IPS-18c (cell line): ENCODE measurements around the gene MEPCE.
"Not testable (repeated sequence)": the region's sequence is repeated elsewhere in the genome, so short reads cannot be mapped to it uniquely, and the experiment has no call there.

ENCODE experiments used
- H3K4me3 ChIP-seq: 2 replicates; pipeline ENCODE4 v1.7.0; 2013; ENCODE audit warnings: low read depth, mild to moderate bottlenecking, low read length, moderate library complexity; ENCODE audit not compliant: insufficient read depth
- H3K9me3 ChIP-seq: one replicate; pipeline ENCODE4 v1.6.1; 2013; ENCODE audit warnings: mild to moderate bottlenecking, low read length, moderate library complexity; ENCODE audit not compliant: control insufficient read depth, insufficient read depth

The MEPCE gene, protein sequence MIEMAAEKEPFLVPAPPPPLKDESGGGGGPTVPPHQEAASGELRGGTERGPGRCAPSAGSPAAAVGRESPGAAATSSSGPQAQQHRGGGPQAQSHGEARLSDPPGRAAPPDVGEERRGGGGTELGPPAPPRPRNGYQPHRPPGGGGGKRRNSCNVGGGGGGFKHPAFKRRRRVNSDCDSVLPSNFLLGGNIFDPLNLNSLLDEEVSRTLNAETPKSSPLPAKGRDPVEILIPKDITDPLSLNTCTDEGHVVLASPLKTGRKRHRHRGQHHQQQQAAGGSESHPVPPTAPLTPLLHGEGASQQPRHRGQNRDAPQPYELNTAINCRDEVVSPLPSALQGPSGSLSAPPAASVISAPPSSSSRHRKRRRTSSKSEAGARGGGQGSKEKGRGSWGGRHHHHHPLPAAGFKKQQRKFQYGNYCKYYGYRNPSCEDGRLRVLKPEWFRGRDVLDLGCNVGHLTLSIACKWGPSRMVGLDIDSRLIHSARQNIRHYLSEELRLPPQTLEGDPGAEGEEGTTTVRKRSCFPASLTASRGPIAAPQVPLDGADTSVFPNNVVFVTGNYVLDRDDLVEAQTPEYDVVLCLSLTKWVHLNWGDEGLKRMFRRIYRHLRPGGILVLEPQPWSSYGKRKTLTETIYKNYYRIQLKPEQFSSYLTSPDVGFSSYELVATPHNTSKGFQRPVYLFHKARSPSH

DNA sequence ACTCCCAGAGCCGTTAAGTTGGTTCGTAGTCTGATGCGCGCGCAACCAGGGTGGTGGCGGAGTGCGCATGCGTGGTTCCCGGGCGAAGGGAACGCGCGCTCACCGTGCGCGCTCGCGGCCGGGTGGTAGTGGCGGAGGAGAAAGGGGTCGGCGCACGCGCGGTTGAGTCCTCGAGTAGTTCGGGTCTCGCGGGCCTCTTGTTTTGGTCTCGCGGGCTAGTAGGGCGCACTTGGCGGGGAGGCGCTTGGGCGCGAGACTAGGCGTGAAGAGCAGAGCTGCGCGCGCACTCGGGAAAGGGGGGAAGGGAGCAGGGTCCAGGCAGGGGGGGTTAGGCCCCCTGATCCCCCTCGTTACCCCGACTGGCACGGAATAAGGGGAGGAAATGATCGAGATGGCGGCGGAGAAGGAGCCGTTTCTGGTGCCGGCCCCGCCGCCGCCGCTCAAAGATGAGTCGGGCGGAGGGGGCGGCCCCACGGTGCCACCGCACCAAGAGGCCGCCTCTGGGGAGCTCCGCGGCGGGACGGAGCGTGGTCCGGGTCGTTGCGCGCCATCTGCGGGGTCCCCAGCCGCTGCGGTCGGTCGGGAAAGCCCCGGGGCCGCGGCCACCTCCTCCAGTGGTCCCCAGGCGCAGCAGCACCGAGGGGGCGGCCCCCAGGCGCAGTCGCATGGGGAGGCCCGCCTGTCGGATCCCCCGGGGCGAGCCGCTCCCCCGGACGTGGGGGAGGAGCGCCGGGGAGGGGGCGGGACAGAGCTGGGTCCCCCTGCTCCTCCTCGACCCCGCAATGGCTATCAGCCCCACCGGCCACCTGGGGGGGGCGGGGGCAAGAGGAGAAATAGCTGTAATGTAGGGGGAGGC lies at the start of gene MEPCE:
MEPCE (plus strand) TSS at position 195 of the 856 bp plus-strand sequence; CDS start at position 383, 188 bp downstream.
- Histone ChIP-seq H3K4me3 (peak within 1 kb of the TSS; percentile 71), H3K9me3 (peaks cover 5% of the 10 kb centered on the region)

DNA sequence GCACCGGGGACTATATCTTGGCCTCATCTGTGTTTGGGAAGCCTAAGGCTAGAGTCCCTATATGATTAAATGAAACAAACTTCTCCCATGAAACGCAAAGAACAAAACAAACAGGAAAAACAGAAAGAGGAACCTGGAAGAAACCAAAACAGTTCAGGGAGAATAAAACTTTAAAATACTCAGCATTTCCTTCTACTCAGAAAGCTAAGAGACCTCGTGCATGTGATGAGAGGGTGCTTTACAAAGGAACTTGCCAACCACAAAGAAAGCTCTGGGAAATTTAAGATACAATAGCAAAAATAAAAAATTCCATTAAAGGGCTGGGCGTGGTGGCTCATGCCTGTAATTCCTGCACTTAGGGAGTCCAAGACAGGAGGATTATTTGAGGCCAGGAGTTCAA lies 49.4 kb upstream of the MEPCE start:
- Histone ChIP-seq H3K9me3 (peaks cover 2% of the 10 kb centered on the region), H3K4me3 (no peak overlapping the region)

DNA sequence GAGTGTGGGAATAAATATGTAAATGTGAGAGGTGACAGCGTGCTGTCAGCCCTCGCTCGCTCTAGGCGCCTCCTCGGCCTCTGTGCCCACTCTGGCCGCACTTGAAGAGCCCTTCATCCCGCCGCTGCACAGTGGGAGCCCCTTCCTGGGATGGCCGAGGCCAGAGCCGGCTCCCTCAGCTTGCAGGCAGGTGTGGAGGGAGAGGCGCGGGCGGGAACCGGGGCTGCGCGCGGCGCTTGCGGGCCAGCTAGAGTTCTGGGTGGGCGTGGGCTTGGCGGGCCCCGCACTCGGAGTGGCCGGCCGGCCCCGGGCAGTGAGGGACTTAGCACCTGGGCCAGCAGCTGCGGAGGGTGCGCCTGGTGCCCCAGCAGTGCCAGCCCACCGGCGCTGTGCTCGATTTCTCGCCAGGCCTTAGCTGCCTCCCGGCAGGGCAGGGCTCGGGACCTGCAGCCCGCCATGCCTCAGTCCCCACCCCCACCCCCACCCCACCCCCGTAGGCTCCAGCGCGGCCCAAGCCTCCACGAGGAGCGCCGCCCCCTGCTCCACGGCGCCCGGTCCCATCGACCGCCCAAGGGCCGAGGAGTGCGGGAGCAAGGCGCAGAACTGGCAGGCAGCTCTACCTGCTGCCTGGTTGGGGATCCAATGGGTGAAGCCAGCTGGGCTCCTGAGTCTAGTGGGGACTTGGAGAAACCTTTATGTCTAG lies 47.9 kb upstream of the MEPCE start:
- not testable (repeated sequence) for H3K9me3 ChIP-seq
- peak overlapping the region; percentile 28; the same call in 1 of the 2 replicates for H3K4me3 ChIP-seq

DNA sequence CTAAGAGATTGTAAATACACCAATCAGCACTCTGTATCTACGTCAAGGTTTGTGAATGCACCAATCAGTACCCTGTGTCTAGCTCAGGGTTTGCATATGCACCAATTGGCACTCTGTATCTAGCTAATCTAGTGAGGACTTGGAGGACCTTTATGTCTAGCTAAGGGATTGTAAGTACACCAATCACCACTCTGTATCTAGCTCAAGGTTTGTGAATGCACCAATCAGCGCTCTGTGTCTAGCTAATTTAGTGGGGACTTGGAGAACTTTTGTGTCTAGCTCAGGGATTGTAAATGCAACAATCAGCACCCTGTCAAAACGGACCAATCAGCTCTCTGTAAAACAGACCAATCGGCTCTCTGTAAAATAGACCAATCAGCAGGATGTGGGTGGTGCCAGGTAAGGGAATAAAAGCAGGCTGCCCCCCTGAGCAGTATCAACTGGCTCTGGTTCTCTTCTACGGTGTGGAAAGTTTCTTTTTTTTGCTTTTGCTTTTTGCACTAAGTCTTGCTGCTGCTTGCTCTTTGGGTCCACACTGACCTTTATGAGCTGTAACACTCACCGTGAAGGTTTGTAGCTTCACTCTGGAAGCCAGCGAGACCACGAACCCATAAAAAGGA lies 47.3 kb upstream of the MEPCE start:
- H3K4me3 ChIP-seq, H3K9me3 ChIP-seq: not testable (repeated sequence)

DNA sequence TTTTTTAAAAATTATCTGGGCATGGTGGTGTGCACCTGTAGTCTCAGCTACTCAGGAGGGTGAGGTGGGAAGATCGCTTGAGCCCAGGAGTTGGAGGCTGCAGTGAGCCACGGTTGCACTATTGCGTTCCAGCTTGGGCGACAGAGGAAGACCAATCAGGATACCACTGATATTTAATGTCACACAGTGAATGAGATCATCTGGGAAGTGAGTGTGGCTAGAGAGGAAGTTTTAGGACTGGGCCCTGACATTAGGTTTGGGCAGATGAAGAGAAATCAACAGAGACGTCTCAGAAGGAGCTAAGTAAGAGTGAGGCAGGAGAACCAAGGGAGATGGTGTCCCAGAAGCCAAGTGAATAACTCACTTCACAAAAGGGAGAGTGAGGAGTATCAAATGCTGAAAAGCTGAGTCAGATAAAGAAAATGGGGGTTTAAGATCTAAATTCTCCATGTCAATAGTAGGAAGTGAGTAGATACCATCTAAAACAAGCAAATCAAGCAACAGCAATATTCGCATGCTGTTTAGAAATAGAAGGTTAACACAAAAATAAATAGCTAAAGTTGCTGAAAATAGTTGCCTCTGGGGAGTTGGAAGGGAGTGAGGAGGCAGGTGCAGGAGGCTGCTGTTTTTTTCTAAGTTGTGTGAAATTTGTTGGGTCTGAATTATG lies 44.9 kb upstream of the MEPCE start:
- Histone ChIP-seq H3K9me3 (peaks cover 2% of the 10 kb centered on the region), H3K4me3 (no peak overlapping the region)

DNA sequence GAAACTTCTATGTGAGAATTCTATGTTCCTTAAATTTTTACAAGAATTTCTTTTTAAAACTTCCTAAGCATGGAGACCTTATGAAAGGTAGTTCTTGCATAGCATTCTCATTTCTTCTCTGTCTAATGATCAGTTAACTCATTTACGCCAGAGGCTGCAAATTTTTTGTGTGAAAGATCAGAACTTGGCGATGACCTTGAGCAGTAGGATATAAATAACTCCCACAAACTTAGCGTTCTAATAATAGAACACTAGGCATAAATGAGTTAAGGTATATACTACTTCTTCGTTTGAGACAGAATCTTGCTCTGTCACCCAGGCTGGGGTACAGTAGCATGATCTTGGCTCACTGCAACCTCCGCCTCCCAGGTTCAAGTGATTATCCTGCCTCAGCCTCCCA lies 42.7 kb upstream of the MEPCE start:
- Histone ChIP-seq H3K4me3 (no peak overlapping the region), H3K9me3 (peaks cover 1% of the 10 kb centered on the region)

DNA sequence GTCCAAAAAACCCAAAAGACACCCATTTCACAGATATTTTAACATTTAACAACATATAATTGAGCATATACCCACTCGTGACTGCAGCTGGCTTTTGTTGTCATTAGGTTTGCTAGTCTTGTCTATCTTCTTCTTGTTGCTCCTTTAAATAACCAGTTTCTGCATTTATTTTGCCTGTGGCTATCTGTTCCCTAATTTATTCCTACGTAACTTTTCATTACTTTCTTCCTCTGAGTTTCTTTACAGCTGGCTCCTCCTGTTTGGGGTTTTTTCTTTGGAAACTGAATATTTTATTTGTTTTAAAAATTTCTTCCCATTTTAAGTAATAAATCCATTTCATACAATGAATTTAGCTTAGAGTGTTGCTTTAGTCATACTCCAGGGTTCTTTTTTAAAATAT lies 41.9 kb upstream of the MEPCE start:
- Histone ChIP-seq H3K4me3 (no peak overlapping the region), H3K9me3 (no peaks in the 10 kb centered on the region)

DNA sequence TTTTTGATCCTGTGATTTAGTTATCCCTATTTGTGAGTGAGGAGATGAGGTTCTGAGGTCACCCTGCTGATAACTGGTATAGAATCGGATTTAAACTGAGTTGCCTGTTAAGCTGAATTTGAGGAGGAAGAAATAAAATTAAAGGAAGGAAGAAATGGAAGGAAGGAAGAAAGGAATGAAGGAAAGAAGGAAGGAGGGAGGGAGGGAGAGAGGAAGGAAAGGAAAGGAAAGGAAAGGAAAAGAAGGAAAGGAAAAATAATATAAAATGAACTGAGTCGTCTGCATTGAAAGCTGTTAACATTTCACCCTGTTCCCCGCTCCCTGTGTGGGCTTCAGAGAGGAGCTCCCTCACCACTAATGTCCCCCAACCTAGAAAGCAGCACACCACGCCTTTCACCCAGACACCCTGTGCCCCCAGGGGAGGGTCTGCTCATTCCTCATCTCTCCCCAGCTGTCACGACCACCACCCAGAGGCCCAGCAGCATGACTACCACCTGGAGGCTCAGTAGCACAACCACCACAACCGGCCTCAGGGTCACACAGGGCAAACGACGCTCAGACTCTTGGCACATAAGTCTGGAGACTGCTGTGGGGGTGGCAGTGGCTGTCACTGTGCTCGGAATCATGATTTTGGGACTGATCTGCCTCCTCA lies 40.1 kb upstream of the MEPCE start:
- no peak overlapping the region for H3K4me3 ChIP-seq
- no peaks in the 10 kb centered on the region for H3K9me3 ChIP-seq

DNA sequence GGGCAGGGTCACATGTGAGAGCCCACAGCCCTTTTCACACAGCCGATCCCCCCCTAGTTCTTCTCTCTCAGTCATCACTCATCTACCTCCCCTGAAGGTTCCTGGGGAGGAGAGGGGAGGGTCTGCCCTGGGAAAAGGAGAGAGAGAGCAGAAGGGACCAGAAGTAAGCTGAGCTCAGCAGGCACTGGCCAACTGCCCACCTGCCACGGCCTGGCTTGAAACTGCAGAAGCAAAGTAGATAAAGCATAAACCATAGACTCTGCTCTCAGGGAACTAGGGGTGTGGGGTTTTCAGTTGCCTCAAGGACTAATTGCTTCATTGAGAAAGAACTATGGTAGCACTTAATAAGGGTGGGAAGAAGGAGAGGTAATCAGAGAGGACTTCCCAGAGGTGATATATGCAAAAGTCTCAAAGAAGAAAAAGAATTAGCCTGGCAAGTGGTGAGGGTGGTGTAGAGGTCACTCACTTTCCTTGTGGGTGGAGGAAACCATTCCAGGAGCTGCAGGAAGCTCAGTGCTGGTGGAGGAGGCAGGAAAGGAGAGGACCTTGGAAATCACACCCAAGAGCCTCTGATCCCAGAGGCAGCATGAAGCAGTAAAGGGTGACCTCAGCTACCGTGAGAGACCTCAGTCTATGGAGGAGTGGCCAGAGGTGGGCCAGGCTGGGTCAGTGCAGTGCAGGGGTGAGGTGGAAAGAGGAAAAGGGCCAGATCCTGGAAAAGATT lies 39.2 kb upstream of the MEPCE start:
- no peak overlapping the region for H3K4me3 ChIP-seq
- no peaks in the 10 kb centered on the region for H3K9me3 ChIP-seq

DNA sequence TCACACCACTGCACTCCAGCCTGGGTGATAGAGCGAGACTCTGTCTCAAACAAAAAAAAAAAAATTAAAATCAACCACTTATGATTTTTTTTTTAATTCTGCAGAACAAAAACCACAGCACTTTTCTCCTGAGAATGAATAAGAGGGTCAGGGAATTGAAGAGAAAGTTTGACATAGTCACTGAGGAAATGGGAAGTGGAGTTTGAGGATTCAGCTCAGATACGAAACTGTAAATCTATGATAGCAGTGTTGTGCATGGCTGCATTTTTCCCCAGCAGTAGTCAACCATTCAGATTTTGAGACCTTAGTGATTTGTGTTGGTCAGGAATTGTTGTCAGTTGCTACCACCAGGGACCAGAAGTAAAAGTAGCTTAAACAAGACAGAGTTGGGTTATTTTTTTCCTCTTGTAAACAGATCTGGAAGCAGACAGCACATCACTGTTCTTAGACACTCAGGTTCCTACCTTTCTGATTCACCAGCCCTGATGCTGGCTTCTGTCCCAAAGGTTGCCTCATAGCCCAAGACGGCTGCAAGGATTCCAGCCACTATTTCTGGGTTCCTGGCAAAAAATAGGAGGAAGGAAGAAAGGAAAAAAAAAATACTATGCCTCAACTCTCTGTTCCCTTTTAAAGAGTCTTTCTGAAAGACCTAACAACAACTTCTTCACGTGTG lies 36.3 kb upstream of the MEPCE start:
- Histone ChIP-seq H3K9me3 (no peaks in the 10 kb centered on the region), H3K4me3 (no peak overlapping the region)

DNA sequence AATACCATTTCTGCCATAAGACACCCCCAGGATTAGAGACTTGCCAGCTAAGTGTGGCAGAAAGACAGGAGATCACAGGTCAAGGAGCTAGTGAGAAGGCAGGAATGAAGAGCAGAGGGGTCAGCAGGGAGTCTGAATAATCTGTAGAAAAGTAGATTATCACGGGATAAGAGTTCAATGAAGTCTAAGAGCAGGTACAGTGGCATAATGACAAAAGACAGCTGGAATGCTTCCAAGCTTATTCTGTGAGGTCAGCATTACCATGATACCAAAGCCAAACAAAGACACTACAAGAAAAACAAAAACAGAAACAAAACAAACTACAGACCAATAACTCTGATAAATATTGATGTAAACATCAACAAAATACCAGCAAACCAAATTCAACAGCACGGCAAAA lies 35.6 kb upstream of the MEPCE start:
- no peak overlapping the region for H3K4me3 ChIP-seq

DNA sequence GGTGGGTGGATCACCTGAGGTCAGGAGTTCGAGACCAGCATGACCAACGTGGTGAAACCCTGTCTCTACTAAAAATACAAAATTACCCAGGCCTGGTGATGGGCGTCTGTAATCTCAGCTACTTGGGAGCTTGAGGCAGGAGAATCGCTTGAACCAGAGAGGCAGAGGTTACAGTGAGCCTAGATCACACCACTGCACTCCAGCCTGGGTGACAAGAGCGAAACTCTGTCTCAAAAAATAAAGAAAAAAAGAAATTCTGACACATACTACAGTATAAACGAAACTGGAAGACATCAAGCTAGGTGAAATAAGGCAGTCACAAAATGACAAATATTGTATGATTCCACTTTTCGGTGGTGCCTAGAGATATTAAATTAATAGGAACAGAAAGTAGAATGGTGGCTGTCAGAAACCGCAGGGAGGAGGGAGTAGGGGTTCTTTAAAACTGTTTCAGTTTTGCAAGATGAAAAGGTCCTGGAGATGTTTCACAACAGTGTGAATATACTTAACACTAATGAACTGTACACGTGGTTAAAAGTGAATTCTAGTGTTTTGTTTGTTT lies 33.1 kb upstream of the MEPCE start:
- Histone ChIP-seq H3K9me3 (no peaks in the 10 kb centered on the region), H3K4me3 (no peak overlapping the region)

More for the DNA sequence above, 35.6 kb upstream of the MEPCE start:
- no peaks in the 10 kb centered on the region for H3K9me3 ChIP-seq

DNA sequence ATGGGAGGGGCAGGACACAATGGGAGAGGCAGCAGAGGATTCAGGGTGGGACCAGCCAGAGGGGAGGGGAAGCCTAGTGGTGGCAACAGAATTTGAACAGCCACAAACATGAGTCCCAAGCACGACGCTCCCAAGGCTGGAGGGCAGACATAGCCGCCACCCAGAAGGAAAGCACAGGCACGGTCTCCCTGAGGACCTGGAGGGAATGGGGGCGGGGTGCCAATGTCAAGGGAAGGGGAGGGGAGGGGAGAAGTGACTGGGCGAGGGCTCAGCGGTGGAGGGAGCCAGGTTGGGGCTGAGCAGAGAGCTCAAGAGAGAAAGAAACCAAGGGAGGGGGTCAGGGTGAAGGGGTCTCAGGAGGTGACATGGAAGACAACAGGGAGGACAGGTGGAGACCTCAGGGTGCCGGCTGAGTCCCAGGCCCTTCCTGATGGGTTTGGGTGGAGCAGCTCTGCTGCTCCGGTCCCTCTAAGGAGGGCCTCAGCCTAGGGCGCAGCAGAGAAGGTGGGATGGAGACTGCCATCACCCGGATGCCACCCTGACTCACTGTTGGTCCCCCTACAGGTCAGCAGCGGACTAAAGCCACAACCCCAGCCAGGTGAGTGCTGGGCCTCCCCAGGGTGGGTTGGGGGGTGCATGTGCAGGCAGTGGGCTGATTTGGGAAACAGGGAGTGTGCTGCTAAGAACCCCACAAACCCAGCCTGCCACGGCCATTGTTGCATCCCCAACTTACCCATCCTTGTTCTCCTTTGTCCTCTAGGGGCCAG lies 32.1 kb upstream of the MEPCE start:
- Histone ChIP-seq H3K9me3 (no peaks in the 10 kb centered on the region), H3K4me3 (no peak overlapping the region)

DNA sequence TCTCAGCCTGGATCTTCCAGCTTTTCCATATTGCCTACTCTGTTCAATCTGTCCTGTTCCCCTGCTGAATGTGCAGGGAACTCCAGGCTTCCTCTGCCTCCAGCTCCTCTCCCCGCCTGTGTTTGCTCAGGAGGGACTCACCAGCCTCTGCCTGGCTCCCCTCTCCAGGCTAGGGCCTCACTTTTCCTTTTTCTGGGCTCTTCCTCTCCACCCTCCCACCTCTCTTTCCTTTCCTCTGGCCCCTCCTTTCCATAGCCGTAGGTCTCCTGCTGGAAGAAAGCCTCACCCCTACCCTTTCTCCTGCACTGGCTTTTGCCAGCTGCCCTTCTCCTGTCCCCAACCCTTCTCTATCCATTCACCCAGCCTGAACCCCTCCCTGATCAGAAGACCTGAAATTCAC lies 31.4 kb upstream of the MEPCE start:
- Histone ChIP-seq H3K4me3 (no peak overlapping the region), H3K9me3 (no peaks in the 10 kb centered on the region)
